Islet of Langerhans (tissue), 1 donor: ENCODE data around the gene MED8.
"Not testable (repeated sequence)": the region's sequence is repeated elsewhere in the genome, so short reads cannot be mapped to it uniquely, and the experiment has no call there.

Experiments used
- FAIRE-seq: peaks from one replicate; lab custom pipeline; 2011; peaks lifted over from hg19 to GRCh38; lab: Jason Lieb, UNC

Gene MED8

GRCh38 chr1:43382027-43382779 lies 7.4 kb downstream of the MED8 start:
- FAIRE-seq = no peak

GRCh38 chr1:43381612-43382011 lies 8.0 kb downstream of the MED8 start:
- FAIRE-seq = no peak

DNA sequence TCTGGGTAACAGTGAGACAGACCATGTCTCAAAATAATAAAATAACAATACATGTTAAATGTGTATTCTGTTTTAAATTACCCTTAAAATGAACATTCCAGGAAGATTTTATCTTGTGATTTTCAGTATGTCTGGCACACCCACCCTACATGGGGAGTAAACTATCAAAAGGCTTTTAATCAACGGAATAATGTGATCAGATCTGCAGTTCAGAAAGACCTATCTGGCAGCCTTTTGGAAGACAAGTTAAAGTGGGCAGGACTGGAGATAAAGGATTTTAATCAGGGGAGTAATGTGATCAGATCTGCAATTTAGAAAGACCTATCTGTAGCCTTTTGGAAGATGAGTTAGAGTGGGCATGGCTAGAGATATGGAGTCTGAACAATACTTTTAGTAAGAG lies 10.1 kb downstream of the MED8 start:
- no peak for FAIRE-seq

DNA sequence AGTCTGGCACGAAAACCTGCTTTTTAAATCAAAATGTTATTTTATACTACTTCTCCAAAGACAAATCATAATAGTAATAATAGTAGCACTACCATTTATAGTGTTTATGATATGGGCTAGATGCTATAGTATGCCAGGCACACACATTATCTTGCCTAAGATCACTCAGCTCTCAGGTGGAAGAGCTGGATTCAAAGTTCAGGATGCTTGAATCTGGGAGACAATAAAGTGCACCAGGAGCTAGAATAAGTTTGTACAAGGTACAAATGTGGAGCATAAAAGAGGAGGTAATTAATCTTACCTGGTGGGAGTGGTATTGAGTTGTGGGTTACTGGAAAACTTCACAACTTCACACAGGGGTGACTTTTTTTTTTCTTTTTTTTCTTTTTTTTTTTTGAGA lies 11.8 kb downstream of the MED8 start:
- FAIRE-seq = no peak

- FAIRE-seq = no peak
Observed at GRCh38 chr1:43376723-43377235, 12.8 kb downstream of the MED8 start.

DNA sequence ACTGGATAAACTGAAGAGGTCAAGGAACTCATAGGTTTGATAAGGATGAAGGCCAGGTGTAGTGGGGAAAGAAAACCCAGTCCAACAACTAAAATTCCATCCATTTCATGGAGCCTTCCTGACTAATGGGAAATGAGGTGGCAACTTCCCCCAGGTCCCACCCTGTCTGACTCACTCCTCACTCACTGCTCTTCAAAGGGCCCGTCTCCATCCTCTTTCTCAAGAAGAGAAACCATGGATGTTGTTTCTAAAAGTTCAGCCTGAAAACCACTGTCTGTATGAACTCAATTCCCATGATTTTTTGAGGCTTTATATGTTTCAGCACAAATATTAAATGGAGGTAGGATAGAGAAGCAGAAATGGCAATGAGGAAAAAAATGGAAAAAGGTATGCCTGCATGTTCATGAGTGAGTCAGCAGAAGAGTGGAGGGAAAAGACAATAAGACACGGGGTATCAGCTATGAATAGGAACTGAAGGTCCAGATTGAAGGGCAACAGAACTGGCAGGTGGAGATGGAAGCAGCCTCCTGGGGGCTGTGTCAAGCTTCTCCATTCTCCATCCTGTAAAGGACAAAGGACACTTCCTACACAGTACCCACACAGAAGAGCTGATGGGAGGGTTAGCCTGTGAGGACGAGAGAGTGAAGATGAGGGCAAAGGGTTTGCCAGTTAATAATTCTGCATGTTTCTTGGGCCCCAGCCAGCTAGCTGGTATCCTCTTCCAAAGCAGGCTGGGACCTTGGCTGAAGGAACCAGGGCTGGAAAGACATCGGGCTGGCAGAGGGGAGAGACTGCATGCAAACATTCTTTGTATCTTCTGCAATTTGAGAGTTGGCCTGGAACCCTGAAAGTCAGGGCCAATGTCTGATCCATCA lies 16.3 kb downstream of the MED8 start:
- FAIRE-seq = no peak

DNA sequence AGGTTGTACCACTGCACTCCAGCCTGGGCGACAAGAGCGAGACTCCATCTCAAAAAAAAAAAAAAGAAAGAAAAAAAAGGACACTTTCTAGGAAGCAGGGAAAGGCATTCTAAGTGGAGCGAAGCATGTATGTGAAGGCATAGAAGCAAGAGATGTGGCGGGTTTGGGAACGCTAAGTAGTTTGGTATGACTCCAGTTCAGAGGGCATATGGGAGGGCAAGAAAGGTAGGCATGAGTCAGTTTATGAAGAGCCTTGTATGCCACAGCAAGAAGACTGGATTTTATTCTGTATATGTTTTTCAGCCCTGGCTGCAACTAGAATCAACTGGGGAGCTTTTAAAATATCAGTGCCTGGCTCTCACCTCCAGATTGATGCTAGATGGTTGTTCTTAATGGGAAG lies 17.4 kb downstream of the MED8 start:
- FAIRE-seq = no peak

GRCh38 chr1:43370564-43370963 lies 19.0 kb downstream of the MED8 start:
- no peak for FAIRE-seq

DNA sequence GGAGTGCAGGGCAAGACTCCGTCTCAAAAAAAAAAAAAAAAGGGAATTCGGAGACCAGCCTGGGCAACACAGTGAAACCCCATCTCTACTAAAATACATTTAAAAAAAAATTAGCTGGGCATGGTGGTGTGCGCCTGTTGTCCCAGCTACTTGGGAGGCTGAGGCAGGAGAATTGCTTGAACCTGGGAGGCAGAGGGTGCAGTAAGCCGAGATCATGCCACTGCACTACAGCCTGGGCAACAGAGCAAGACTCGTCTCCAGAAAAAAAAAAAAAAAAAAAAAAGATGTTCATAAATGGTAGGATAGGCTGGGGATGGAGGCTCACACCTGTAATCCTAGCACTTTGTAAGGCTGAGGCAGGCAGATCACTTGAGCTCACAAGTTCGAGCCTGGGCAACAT lies 19.8 kb downstream of the MED8 start:
- not testable (repeated sequence) for FAIRE-seq

DNA sequence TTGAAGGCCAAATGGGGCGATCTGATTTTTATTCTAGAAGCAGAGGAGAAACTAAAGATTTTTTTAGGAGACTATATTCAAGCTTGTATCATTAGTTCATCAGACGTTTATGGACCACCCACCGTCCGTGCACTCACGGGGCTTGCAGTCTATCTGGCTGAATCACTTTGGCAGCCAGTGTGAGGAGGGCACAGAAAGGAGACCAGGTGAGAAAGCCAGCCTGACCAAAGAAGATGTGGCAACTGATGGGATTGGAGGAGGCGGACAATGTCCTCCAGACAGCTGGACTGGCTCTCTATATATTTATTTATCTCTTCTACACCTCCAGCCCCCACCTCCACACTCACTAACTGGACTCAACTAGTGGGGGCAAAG lies 21.0 kb downstream of the MED8 start:
- FAIRE-seq = no peak

DNA sequence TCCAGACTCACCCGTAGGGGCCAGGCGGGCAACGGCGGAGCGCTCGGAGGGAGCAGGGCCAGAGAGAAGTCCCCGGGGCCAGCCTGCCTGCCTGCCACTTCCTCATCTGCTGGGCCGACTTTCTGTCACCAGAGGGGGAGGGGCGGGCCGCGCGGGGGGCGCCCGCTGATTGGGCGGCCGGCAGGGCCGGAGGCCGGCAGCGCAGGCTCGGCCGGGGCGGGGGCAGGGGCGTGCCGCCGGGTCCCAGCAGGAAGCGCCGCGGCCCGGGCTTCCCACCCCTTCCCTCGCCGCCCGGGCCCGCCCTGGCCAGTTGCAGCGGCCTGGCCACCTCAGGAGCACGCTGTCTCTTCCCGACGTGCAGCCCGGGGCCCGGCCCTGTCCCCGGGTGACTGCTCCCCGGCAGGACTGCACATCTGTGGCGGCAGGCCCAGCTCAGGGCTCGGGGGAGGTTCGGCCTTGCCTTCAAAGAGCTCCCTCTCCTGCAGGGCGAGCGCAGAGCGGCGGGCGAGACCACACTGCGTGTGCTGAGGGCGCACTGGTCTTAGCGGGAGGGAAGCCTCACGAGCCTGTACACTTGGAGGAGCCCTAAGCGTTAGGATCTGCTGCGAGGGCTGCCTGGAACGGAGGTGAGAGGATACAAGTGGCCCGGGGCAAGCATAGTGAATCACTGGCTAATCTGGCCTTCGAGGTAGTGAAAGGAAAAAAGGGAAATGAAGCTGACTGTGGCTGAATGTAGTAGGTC lies 21.5 kb downstream of the MED8 start, which contains the start of gene ELOVL1:
TSS of gene ELOVL1 (minus strand) at position 108 of the 742 bp plus-strand sequence. CDS start 2,402 bp downstream, outside the sequence.
- FAIRE-seq = no peak

DNA sequence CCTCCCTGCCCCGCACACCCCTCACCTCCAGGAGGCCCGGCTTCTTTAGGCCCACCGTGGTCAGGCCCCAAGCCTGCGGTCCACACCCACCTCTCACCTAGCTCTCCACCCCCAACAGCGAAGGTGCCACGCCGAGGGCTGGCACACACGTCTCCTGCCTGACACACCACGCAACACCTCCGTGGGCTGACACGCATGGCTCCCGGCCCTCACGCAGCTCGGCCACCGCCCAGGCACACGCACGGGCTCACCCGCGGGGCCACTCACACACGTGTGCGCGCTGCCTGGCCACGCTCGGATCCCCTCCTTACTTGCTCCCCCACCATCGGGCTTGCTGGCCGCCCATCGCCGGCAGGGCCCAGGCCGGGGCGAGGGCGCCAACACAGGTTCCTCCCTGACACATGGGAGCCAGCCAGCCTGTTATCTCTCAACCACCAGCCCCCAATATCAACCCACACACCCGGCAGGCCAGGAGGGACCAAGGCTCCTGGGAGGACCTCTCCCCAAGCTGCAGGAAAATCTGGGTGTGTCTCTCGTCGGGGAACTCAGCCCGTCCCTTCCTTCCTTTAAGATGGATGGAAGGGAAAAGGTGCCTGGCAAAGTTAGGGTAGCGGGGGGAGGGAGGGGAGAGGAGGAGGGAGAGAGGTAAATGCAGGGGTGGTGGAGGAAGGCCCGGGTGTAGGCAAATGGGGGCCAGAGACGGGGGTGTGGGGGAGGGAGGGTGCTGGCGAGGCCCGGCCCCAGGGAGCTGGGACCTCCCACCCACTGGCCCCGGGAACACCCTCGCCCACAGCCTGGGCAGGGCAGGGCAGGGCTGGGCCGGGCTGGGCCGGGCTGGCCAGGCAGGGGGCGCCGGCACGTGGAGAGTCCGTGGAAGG lies 22.3 kb downstream of the MED8 start:
- no peak for FAIRE-seq

- FAIRE-seq = no peak
Observed at GRCh38 chr1:43366601-43367025, 23.0 kb downstream of the MED8 start.

GRCh38 chr1:43366179-43366578 lies 23.4 kb downstream of the MED8 start:
- no peak for FAIRE-seq

GRCh38 chr1:43365678-43366077 lies 23.9 kb downstream of the MED8 start:
- FAIRE-seq = no peak

DNA sequence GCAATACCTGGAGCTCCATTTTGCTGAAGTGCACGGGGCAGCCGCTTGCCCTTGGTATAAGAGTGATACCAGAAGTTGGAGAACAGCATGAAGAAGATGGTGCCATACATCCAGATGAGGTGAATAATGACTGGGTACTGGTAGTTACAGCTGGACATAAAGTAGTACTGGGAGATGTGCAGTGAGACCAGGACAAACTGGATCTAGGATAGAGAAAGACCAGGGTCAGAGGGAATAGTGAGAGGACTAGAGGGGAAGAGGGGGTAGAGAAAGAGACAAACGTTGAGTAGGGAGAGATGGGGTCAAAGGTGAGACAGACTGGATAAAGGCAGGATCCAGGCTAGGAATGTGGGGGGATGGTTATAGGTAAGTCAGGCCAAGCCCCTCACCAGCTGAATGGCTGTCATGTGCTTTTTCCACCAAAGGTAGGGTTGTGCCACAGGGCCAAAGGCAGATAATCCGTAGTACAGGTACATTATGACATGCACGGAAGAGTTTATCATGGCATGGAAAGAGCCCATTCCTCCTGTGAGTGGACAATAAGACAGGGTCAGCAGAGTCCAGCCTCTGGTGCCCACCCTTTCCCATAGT lies 25.6 kb downstream of the MED8 start:
- FAIRE-seq = no peak

DNA sequence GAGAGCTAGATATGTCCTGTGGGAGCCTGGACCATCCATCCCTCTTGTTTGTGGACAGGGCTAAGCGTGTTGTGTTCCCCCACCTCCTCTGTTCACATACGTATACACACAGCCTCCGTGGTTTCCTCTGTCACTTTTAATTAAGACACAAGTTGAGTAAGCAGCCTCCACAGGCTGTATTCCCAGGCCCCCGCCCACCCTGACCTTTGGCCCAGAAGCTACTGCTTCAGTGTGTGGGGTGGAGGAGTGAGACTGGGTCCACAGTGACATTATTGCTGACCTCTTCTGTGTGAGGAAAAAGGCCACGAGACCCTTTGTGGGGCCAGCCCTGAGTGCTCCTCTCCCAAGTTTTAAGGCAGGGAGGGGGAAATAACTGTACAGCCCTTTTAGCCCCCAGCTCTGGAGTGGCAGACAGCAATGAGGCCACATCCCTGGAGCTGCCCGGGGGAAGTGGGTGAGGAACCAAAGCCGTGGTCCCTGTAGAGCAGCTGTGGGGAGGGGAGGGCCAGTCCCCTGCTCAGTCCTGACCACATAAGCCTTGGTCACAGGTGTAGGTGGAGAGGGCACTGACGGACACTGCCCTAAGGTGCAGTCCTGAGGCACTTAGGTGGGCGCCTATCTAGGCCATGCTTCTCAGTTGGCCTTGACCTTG lies 26.2 kb downstream of the MED8 start:
- FAIRE-seq = no peak

- no peak for FAIRE-seq
Observed at GRCh38 chr1:43360616-43361015, 29.0 kb downstream of the MED8 start.

DNA sequence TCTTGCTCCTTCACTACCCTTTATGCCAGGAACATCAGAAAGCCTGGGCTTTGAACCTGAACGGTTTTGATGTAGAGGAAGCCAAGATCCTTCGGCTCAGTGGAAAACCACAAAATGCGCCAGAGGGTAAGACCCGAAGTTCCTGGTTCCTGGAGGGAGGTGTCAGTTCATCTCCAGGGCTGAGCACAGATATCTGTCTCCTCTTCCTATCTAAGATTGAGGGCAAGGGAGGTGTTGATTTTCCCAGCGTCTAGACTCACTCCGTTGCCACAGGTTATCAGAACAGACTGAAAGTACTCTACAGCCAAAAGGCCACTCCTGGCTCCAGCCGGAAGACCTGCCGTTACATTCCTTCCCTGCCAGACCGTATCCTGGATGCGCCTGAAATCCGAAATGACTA lies 29.9 kb downstream of the MED8 start:
- no peak for FAIRE-seq
